ENCODE data around the gene FARSA. TPM values are rescaled to one million over a fixed set of nuclear protein-coding genes. Genes with fewer than 3 reads are reported as not detected.

Gene FARSA
- total and polyA plus RNA-seq, 10 of the 15 experiments (the other 5 are each of a cell fraction or from before 2014, with no cell fraction given) = 20.3 to 212 (median 76.4) TPM

DNA sequence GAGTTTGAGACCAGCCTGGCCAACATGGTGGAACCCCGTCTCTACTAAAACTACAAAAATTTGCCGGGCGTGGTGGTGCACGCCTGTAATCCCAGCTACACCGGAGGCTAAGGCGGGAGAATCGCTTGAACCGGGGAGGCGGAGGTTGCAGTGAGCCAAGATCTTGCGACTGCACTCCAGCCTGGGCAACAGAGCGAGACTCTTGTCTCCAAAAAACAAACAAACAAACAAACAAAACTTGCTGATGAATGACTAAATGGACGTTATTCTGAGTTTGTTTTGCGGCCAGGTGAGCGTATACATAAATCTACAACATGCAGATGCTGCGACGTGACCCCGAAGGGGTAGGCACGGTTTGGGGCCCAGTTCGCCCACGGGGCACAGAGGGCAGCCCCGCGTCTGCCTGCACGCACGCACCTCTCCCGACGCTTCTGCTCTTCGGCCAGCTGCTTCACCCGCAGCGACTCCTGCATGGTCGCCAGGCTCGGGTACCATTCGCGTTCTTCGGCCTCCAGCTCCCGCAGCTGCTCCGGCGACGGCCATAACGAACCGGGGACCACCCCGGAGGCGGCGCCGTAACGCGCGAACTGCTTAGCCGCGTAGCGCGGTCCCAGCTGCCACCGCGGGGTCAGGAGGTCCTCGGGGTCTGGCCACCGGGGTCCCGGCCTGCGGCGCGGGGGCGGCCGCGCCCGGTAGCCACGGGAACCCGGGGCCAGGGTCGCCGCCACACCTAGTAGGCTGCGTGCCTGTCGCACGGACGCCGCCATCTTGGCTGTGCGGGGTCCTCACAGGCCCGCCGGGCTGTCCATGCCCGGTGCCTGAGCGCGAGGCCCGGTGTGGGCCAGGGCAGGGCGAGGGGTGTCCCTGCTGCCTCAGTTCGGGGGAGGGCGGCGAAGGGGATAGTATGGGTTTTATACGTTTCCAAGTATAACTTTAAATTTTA, 23.2 kb upstream of the FARSA start, which contains the start of gene GADD45GIP1 (continued):
- TF ChIP-seq MEF2A (IDR thresholded peaks at IDR 0.05; ENCODE audit: insufficient read depth, low read depth, low read length) = 0 out of 2 replicates have a peak, but pooled peaks have one; percentile 1
- TF ChIP-seq, protein P1, sequence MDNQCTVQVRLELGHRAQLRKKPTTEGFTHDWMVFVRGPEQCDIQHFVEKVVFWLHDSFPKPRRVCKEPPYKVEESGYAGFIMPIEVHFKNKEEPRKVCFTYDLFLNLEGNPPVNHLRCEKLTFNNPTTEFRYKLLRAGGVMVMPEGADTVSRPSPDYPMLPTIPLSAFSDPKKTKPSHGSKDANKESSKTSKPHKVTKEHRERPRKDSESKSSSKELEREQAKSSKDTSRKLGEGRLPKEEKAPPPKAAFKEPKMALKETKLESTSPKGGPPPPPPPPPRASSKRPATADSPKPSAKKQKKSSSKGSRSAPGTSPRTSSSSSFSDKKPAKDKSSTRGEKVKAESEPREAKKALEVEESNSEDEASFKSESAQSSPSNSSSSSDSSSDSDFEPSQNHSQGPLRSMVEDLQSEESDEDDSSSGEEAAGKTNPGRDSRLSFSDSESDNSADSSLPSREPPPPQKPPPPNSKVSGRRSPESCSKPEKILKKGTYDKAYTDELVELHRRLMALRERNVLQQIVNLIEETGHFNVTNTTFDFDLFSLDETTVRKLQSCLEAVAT (IDR thresholded peaks at IDR 0.05) = 0 out of 2 replicates have a peak, but pooled peaks have one; percentile 14
- TF ChIP-seq POLR2AphosphoS5 (IDR thresholded peaks at IDR 0.05; ENCODE audit: low read length) = peak; percentile 91
- TF ChIP-seq SIN3A (IDR thresholded peaks at IDR 0.05; ENCODE audit: low read depth, low read length) = peak; percentile 75
- 0 out of 2 replicates have a peak, but pooled peaks have one; percentile 32 for TF ChIP-seq NFXL1 (IDR thresholded peaks at IDR 0.05; ENCODE audit: borderline replicate concordance)
- TF ChIP-seq ZNF207 (IDR thresholded peaks at IDR 0.05; ENCODE audit: borderline replicate concordance) = peak; percentile 70; the same call in 1 of the 2 replicates
- TF ChIP-seq SMAD5 (IDR thresholded peaks at IDR 0.05; ENCODE audit: low read depth) = peak; percentile 65; the same call in 1 of the 2 replicates
- TF ChIP-seq STAT1 (conservative IDR thresholded peaks at IDR 0.05) = 0 out of 2 replicates have a peak, but pooled peaks have one; percentile 17
- TF ChIP-seq, protein P2, sequence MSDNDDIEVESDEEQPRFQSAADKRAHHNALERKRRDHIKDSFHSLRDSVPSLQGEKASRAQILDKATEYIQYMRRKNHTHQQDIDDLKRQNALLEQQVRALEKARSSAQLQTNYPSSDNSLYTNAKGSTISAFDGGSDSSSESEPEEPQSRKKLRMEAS (IDR thresholded peaks at IDR 0.05; ENCODE audit: low read depth, low read length) = peak; percentile 90
- TF ChIP-seq ASH2L (IDR thresholded peaks at IDR 0.05; ENCODE audit: borderline replicate concordance, low read depth) = peak; percentile 77; the same call in 1 of the 2 replicates
- peak; percentile 77; the same call in 2 of the 3 replicates for TF ChIP-seq POU2F2 (IDR thresholded peaks at IDR 0.05; ENCODE audit: borderline replicate concordance, low read depth, low read length)
- TF ChIP-seq RB1 (IDR thresholded peaks at IDR 0.05; ENCODE audit: borderline replicate concordance) = peak; percentile 78; the same call in 1 of the 2 replicates
- TF ChIP-seq MXI1 (IDR thresholded peaks at IDR 0.05; ENCODE audit: low read depth, low read length) = peak; percentile 87
- TF ChIP-seq RBBP5 (conservative IDR thresholded peaks at IDR 0.05) = no peak
- TF ChIP-seq SMARCA5 (IDR thresholded peaks at IDR 0.05) = peak; percentile 81; the same call in 1 of the 2 replicates
- no peak for TF ChIP-seq JUND (IDR thresholded peaks at IDR 0.05; ENCODE audit: low read depth, low read length)
- TF ChIP-seq YY1 (IDR thresholded peaks at IDR 0.05; ENCODE audit: low read depth, low read length) = peak; percentile 99
- peak; percentile 95 for TF ChIP-seq LARP7 (IDR thresholded peaks at IDR 0.05)
- TF ChIP-seq, protein P3, sequence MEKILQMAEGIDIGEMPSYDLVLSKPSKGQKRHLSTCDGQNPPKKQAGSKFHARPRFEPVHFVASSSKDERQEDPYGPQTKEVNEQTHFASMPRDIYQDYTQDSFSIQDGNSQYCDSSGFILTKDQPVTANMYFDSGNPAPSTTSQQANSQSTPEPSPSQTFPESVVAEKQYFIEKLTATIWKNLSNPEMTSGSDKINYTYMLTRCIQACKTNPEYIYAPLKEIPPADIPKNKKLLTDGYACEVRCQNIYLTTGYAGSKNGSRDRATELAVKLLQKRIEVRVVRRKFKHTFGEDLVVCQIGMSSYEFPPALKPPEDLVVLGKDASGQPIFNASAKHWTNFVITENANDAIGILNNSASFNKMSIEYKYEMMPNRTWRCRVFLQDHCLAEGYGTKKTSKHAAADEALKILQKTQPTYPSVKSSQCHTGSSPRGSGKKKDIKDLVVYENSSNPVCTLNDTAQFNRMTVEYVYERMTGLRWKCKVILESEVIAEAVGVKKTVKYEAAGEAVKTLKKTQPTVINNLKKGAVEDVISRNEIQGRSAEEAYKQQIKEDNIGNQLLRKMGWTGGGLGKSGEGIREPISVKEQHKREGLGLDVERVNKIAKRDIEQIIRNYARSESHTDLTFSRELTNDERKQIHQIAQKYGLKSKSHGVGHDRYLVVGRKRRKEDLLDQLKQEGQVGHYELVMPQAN (conservative IDR thresholded peaks at IDR 0.05) = peak; percentile 96
- TF ChIP-seq MYB (IDR thresholded peaks at IDR 0.05; ENCODE audit: borderline replicate concordance, low read depth, low read length) = peak; percentile 80; the same call in 1 of the 2 replicates

Measured in GM12878 (cell line).